ENCODE measurements around the gene DNAH17.
"Not testable (repeated sequence)": the region's sequence is repeated elsewhere in the genome, so short reads cannot be mapped to it uniquely, and the experiment has no call there.

Gene DNAH17

DNA sequence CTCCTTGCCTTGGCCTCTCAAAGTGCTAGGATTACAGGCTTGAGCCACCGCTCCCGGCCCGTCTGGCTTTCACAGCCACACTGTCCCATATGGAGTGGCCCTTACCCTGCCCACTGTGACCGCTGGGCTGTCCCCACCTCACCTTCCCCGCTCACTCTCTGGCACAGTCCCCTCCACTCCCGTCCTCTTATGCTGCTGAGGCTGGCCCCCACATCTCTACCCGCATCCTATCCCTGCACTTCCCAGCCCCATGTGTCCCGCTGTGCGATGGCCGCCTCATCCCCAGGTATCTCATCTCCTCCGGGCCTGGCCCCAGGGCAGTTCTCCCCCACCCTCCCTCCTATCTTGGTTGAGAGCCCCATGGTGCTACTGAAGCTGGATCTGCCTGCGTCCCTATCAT, 105.6 kb downstream of the DNAH17 start:
- DNase-seq, result no peak

DNA sequence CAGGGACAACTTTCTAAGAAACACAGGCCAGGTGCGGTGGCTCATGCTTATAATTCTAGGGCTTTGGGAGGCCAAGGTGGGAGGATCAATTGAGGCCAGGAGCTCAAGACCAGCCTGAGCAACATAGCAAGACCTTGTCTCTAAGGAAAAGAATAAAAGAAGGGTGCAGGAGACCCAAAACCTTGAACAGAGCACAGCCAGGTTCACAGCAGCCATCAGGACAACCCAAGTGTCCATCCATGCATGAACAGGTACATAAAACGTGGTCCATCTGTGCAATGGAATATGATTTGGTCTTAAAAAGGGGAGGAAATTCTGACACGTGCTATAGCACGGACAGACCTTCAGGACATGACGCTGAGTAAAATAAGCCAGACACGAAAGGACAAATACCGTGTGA, 107.8 kb downstream of the DNAH17 start:
- DNase-seq, result no peak

DNA sequence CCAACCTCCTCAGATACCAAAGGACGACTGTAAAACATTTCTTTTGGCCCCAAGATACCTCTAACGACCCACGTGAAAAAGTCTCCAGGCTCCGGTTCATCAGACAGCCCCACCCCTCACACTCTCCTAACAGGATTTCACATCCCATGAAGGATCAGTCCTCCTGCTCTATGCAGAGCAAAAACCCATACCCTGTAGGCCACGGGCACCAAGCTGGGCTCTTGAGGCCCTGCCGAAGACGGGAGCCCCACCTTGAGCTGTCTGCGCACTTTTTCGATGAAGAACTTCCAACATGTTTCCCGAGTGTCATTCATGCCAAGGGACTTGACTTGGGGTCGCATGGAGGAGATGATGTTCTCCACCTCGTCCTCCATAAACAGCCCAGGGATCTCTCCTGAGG, 108.8 kb downstream of the DNAH17 start:
- DNase-seq, result no peak

DNA sequence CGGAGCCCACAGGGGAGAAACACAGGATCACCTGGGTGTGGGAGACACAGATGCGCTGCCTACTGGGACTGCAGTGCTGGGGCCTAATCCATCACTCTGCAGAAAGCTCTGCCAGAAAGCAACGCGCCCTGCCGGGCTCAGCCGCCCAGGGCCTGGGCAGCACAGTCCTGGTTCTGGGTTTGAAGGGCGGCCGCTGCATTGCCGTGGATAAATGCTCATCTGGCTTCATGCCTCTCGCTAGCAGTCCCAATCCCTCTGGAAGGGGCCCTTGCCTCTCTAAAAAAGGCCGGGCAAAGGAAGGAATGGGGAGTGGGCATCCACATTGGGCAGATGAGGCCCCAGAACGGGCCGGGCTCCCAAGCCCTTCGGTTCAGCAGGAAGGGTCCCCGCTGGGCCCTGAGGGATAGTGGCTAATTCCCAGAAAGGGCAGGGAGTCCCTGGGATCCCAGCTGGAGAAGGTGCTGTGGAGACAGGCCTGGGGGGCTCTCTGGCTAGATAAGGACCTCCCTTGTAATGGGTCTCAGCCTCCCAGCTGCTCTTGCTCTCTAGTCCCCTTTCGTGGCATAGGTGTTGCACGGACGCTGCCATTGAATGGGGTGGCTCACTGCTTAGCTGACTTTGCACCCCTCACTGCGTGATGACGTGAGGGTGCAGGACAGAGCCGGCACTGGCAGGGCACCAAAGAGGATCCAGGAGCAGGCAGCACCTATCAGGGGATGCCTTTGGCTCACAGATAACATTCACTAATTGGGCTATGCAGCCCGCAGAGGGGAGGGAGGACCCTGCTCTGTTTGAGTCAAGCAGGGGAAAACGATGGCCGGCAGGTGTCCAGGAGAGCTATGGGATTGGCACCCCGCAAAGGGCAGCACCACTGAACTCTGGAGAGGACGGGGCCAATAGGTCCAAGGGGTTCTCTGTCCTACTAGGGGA, 110.1 kb downstream of the DNAH17 start:
- no peak for DNase-seq

DNA sequence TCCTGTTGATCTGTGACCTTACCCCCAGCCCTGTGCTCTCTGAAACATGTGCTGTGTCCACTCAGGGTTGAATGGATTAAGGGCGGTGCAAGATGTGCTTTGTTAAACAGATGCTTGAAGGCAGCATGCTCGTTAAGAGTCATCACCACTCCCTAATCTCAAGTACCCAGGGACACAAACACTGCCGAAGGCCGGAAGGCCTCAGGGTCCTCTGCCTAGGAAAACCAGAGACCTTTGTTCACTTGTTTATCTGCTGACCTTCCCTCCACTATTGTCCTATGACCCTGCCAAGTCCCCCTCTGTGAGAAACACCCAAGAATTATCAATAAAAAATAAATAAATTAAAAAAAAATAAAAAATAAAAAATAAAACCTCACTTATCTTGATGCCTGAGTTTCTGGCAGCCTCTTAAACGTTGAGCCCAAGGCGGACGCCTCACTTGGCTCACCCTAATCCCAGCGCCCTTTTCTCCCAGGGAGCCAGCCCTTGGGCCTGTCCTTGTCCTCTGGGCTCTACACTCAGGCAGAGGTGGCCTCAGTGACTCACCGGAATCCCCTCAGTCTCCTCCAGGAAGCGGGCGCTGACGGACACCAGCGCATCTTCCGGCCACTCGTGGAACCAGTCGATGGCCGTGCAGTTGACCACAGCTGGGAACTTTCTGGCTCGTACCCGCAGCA, 110.9 kb downstream of the DNAH17 start:
- not testable (repeated sequence) for DNase-seq

DNA sequence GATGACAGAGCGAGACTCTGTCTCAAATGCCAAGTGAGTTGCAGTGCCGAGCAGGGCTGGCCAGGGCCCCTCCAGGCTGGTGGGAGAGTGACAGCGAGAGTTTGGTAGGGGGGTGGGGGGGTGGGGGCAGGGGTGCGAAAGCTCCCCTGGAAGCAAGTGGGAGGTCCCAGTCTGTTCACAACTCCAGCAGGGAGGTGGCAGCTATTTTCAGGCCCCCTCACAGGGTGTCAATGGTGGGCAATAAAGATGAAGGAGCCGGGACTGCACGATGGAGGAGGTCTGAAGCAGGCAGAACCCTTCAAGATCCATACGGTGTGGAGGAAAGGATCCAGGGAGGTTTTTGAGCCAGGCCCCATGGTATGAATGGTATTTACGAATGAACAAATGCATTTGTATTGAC, 115.0 kb downstream of the DNAH17 start:
- DNase-seq, result no peak

DNA sequence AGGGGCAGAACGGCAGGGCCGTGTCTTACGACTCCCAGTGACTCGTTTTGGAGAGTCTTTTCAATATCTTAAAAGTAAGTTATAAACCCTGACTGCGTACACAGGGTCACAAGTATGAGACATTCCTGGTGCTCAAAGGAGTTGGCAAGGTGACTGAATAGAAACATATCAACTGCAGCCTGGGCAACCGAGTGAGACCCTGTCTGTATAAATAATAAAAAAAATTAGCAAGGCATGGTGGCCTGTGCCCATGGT, 115.5 kb downstream of the DNAH17 start:
- DNase-seq, result no peak

DNA sequence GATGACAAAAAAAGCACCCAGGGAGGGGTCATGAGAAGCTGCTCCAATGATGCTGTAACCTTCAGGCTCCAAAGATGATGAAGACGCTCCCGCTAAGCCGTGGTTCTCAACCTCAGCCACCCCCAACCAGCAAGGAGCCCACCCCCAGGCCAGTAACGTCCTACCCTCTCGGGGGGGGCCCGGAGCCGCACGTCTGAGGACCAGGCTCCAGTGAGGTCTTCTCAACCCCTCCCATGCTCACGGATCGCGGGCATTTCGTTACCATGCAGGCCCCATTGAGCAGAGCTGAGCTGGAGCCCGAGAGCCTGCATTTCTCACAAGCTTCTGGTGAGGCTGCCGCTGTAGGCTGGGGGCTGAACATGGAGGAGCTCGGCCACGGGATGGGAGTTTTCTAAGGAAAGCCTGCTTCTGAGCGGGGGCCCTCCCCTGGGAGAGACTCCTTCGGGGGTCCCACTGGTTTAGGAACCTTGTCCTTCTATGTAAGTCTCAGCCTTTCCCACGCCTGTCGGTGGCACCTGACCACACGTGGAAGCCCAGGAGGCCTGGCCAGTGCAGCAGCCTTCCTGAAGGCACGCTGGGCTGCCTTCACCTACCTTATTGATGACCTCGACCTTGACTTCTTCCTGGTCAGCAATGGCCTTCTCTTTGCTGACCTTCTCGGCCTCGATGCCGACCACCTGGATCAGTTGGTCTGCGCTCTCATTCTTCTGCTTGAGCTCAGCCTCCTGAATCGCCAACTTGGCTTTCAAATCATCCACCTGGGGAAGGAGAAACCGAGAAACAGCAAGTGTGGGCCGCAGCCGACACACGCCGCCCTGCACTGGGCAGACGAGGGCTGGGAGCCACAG, 116.0 kb downstream of the DNAH17 start:
- DNase-seq, result no peak

DNA sequence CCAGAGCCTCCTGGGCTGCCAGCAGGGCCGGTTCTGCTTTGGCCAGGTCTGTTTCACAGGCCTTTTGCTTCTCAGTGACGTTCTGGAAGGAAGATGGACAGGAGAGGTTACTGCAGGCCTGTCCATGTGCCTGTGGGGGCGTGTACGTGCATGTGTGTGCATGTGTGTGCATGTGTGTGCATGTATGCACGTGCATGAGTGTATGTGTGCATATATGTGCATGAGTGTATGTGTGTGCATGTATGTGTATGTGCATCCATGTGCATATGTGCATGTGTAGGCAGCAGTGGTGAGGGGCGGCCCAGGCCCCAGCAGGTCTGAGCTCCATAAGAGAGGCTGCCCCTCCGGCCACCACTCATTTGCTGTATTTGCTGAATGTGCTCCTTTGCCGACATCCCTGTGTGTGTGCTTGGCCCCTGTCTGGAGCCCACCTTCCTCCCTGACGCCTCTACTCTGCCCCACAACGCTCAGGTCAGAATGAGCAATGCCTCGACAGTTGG, 117.0 kb downstream of the DNAH17 start:
- DNase-seq, result no peak

DNA sequence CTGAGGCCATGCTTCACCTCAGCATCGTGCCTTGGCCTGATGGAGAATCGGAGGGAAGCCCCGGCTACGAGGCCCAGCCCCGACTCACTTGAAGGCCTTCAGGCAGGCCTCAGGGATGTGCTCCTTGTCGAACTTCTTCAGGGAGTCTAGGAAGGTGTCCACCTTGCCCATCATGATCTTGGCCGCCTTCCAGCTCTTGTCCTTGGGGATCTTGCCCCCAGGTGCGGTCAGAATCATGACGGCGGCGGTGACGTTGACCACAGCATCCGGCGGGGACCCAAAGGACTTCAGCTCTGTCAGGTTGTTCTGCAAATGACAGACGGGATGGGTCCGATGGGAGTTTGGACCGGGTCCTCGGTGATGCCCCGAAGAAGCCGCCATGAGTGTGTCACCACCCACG, 117.5 kb downstream of the DNAH17 start:
- DNase-seq, result no peak

DNA sequence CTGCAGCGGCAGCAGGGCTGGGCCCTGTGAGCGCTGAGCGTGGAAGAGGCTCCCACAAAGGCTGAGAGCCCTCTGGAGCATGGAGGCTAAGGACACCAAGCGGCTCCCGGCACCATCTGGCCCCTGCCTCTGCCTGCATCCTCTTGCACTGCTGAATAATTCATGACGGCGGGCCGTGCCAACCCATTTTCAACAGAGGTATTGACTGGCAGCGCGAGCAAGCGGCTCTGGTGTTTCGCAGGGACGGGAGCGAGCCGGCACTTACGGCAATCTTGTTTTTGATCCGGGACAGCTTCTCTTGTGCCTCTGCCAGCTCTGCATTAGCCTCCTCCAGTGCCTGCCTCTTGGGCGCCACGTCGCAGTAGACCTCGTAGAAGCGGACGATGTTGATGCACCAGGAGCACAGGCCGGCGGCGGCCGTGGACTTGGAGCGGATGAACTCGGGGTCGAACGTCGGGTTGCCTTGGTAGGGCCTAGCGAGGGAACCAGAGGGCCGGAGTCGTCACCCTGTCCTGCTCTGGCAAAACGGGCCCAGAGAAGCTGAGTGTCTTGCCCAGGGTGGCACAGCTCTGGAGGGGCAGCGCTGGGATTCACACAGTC, 118.4 kb downstream of the DNAH17 start:
- DNase-seq, result no peak

DNA sequence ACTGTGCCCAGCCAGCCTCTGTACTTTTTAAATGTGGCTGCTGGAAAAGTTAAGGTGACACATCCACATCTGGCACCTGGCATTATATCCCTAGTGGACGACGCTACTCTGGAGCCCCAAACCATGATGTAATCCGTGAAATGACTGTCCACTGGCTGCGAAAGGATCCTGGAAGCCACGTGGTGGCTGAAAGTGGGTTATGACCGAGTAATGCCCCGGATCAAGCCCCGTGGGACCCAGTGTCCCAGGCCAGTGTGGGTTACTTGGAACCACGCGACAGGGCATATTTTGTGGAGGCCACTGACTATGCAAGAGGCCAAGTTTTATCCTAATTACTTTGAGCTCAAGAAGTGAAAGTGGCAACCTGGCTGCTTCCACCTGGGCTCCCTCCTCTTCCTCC, 119.1 kb downstream of the DNAH17 start:
- no peak for DNase-seq

DNA sequence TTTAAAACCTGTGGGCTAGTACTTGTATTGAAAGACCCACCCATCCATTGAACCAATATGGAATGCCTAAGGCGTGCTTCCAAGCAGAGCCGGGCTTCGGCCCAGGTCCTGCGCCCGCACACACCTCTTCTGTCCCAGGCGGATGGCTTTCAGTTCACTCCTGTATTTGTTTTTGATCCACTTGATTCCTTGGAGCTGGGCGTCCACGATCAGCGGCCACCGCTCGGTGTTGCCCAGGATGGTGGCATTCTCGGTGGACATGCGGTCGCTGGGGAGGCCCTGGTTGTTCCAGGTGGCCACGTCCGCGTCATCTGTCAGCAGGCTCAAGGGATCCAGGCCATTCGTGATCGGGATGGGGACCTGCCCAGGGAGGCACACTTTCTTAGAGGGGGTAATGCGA, 122.8 kb downstream of the DNAH17 start:
- DNase-seq, result no peak

DNA sequence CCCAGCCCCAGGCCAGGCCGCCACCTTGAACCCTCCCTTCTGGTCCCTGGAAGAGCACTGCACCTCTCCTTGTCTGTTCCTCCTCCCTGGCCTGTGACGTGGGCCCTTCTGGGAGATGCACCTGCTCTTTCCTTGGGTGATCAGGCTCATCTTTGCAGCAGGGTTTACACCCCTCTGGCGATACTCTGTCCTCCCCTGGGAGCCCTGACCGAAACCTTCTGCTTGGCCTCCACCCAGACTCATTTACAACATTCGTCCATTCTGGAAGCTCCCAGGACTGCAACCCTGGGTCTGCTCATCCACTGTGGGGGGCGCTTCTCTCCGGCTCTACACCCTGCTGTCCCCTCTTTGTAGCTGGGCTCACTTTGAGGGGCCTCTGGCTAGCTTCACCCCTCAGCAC, 125.4 kb downstream of the DNAH17 start:
- DNase-seq, result no peak

DNA sequence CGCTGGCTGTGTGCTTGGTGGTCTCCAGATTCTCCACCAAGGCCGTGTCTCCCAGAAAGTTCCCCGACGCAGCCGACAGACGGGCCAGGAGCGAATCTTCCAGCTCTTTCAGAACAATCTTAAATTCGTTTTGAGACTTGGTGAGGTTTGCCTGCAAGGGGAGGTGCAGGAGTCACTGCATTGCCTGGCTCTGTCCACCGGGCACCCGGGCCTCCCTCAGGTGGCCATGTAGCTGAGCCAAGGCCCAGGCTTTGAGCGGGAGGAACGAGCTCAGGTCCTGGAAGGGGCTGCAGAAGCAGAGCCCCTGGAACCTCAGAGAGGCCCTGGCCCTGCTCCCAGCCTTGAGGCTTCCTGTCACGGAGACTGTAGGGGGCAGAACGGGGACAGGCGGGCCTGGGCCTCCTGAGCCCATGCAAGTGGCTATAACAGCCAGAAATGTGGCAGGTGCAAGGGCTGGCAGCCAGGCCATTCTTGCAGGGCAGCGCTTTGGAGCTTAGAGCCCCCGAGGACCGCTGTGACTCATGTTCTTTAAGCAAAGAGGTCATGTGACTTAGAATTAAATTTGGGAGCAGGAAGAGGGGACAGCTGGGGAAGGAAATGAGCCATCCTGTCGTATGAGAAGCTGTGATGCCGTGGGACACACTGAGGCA, 126.4 kb downstream of the DNAH17 start:
- DNase-seq, result no peak

DNA sequence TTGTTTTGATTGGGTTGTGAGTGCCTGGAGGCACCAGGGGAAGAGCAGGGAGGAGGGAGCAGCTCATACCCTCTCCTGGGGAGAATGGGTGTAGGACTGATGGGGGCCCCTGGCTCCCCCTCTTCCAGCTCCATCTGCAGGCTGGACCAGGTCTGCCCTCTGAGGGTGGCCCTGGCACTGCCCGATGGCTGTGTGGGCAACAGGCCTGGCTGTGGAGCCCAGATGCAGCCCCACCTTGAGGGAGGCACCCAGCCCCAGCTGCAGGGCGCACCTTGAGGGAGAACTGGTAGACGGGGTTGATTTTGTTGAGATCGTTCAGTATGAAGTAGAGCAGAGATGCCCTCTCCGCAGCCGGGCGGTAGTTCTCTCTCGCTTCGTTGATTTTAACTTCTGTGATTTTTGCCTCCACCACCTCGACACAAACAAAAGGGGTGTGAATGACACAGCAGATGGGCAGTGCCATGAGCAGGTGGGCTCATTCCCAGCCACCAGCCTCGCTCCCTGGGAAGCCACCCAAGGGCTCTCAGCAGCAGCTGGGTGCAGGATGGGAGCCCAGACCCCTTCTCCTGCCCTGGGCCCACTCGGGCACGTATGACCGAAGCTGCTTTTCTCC, 127.1 kb downstream of the DNAH17 start:
- DNase-seq, result no peak

DNA sequence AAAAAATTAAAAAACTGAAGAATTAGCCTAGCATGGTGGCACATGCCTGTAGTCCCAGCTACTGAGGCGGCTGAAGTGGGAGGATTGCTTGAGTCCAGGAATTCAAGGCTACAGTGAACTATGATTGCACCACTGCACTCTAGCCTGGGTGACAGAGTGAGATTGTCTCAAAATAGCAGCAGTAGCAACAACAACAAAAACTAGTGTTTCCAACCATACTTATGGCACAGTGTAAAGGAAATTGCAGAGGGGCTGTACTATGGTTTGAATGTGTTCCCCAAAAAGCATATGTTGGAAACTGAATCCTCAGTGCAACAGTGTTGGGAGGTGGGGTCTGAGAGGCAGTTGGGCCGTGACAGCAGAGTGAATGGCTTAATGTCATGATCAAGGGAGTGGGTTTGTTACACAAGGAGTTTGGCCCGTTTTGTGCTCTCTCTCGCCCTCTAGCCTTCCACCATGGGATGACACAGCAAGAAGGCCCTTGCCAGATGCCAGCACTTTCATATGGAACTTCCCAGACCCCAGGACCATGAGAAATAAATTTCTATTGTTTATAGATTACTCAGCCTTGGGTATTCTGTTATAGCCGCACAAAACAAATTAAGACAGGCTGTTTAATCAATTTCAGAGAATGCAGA, 128.7 kb downstream of the DNAH17 start:
- DNase-seq, result no peak

DNA sequence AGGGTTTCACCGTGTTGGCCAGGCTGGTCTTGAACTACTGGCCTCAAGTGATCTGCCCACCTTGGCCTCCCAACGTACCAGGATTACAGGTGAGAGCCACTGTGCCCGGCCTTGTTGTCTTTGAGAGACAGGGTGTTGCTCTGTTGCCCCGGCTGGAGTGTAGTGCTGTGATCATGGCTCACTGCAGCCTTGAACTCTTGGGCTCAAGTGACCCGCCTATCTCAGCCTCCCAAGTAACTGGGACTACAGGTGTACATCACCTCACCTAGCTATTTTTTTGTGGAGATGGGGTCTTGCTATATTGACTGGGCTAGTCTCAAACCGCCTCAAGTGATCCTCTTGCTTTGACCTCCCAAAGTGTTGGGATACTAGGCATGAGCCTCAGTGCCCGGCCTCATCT, 130.4 kb downstream of the DNAH17 start:
- DNase-seq, result no peak

DNA sequence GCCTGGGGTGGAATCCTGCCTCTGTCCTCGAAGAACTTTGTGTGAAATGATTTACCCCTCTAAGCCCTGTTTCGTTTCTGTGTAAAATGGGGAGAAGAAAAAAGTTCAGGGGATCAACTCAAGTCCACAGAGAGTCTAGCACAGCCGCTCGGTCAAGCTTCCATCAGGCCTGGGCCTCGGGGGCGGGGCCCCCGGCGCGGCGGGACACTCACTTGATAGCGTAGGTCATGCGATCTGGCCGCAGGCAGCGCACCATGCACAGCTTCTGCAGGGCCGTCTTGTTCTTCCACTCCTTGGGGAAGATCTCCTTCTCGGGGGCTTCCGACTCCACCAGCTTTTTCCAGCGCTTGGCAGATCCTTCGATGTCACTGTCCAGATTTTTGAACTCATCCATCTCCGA, 132.8 kb downstream of the DNAH17 start:
- no peak for DNase-seq

DNA sequence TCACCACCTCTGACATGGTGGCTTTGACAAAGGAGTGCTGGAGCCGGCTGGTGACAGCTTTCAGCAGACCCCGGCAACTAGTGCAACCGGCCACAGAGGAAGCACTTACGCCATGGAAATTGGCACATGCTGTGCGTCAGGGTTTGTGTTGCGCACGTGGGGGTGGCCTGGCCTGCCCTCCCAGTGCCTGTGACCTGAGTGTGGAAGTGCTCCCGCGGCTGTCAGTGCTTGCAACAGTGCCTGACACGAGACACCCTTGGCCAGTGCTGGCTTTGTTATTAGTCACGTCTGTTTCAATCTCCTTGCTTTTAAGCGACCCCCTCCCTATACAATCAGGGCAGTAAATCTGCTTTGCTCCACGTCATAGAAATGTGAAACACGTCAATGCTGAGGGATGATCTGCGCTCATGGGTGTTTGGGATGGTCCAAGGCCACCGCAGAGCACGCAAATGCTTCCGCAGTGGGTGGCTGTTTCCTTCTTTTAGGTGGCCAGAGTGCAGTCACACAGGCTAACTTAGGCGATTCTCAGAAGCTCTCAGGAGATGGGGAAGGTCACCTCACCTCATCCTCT, 134.5 kb downstream of the DNAH17 start:
- DNase-seq, result no peak

DNA sequence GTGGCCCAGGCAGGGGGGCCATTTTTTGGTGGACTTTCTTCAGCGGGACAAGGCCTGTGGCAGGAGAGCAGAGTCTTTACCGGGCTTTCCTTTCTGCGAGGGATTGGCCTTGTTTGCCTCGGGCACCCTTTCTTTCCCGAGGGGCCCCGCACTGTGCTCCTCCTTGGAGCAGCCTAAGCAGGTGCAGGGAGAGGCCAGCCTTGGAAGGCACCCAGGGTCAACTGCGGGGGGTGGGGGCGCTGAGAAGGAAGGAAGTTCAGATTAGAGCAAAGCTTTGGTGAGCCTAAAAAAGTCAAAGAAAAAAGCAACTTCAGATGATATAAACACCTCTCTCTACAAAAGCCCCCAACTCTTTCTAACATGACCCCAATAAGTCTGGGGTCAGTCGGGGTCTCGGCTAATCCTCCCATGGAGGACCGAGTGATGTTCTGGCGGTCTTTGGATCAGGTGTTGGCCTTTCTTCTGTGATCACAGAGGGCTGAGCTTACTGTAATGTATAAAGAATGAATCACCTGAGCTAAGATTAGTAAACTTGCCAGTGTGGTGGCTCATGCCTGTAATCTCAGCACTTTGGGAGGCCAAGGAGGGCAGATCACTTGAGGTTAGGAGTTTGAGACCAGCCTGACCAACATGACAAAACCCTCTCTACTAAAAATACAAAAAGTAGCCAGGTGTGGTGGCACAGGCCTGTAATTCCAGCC, 135.8 kb downstream of the DNAH17 start:
- no peak for DNase-seq
